Vagina (tissue), 2 donors: ENCODE data around the gene KLRF1. TPM values are rescaled to one million over a fixed set of nuclear protein-coding genes. Genes with fewer than 3 reads are reported as not detected.

Experiments used
- DNase-seq, 2 donors: peaks; one replicate each; pipeline ENCODE4 v3.0.0-alpha.2; 2017; ENCODE audit errors: extremely low spot score in 2 of 2
- H3K27ac ChIP-seq: fragments of 200-600 bp; sonication (generic); one replicate; pipeline ENCODE4 v1.5.1; 2019
- H3K27me3 ChIP-seq: fragments of 200-600 bp; sonication (generic); one replicate; pipeline ENCODE4 v1.5.1; 2019
- H3K36me3 ChIP-seq, 2 donors: fragments of 200-600 bp; sonication (generic); one replicate each; pipeline ENCODE4 v1.5.1; 2017 to 2019
- H3K4me1 ChIP-seq: fragments of 200-600 bp; sonication (generic); one replicate; pipeline ENCODE4 v1.5.1; 2019
- H3K4me3 ChIP-seq, 2 donors: fragments of 200-600 bp; sonication (generic); 1 replicate in 1 of 2; 2 replicates in 1 of 2; pipeline ENCODE4 v1.5.1; 2016 to 2019
- H3K9me3 ChIP-seq: fragments of 200-600 bp; sonication (generic); one replicate; pipeline ENCODE4 v1.5.1; 2019
- CTCF ChIP-seq, 3 experiments: fragments of 450-650 bp in 2 of 3; fragments of 200-600 bp in 1 of 3; sonication (generic) in 1 of 3; IDR thresholded peaks; one replicate each; pipeline ENCODE4 v1.5.1; 2017 to 2019; ENCODE audit warnings: antibody characterized with exemption in 3 of 3, mild to moderate bottlenecking in 2 of 3, moderate library complexity in 2 of 3
- POLR2A ChIP-seq, 2 donors: fragments of 450-650 bp; IDR thresholded peaks; one replicate each; pipeline ENCODE4 v1.6.1; 2017; ENCODE audit warnings: antibody characterized with exemption in 2 of 2, mild to moderate bottlenecking in 2 of 2, moderate library complexity in 2 of 2
- POLR2AphosphoS5 ChIP-seq, 2 donors: sonication (generic); formaldehyde crosslinking; IDR thresholded peaks; one replicate each; pipeline ENCODE4 v1.9.0; 2017; ENCODE audit warnings: antibody characterized with exemption in 2 of 2, mild to moderate bottlenecking in 2 of 2, low read depth in 1 of 2; ENCODE audit not compliant: insufficient read depth in 1 of 2
- intact Hi-C: fragments of 100-400 bp; cut with DNase I; formaldehyde crosslinking; loops from one replicate; pipeline ENCODE4 v1.15.1; 2023
- total RNA-seq: library from RNA; depleted of rRNA; stranded (reverse); fragments of >200 nt; gene quantifications from one replicate; pipeline ENCODE4 v1.2.3, GENCODE V29; 2016

The KLRF1 gene
- total RNA-seq, 1 donor from 2014 or later = not detected

GRCh38 chr12:9809338-9809737 is 17.9 kb upstream of the KLRF1 start:
- intact Hi-C loops = no loop called here
- no peaks in the 10 kb centered on the region for H3K9me3 ChIP-seq
- H3K4me3 ChIP-seq = no peak overlapping the region

DNA sequence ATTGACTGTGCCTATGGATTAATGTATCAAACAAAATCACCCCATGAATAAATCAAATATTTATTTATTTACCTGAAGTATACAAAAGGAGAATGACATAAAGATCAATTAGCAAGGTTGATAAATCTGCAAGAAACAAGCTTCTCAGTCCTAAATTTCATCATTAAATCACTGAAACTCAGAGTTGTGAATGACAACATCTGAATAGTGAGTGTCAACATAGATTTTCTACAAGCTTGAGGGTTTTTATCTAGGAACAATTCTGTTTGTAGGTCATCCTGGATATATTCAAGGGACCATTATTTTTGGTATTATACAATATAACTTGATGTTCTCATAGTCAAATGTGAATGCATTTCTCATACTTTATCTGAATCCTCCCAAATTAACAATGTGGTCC is 17.4 kb upstream of the KLRF1 start:
- Histone ChIP-seq H3K27ac (no peak overlapping the region), H3K9me3 (no peaks in the 10 kb centered on the region), H3K27me3 (no peaks in the 10 kb centered on the region), H3K4me1 (no peaks in the 10 kb centered on the region), H3K4me3 (no peak overlapping the region), H3K36me3 (no peaks in the 10 kb centered on the region)
- TF ChIP-seq POLR2A (IDR thresholded peaks at IDR 0.05) (no peak), POLR2AphosphoS5 (IDR thresholded peaks at IDR 0.05; ENCODE audit: insufficient read depth in 1 of 2, low read depth in 1 of 2) (no peak)
- intact Hi-C loops = no loop called here
- no peak for DNase-seq

More at GRCh38 chr12:9809338-9809737, 17.9 kb upstream of the KLRF1 start:
- H3K36me3 ChIP-seq = no peaks in the 10 kb centered on the region
- no peaks in the 10 kb centered on the region for H3K27me3 ChIP-seq
- H3K4me1 ChIP-seq = no peaks in the 10 kb centered on the region
- TF ChIP-seq POLR2AphosphoS5 (IDR thresholded peaks at IDR 0.05; ENCODE audit: insufficient read depth in 1 of 2, low read depth in 1 of 2) = no peak
- TF ChIP-seq CTCF (IDR thresholded peaks at IDR 0.05) = no peak
- TF ChIP-seq POLR2A (IDR thresholded peaks at IDR 0.05) = no peak
- no peak for DNase-seq
- no peak overlapping the region for H3K27ac ChIP-seq

DNA sequence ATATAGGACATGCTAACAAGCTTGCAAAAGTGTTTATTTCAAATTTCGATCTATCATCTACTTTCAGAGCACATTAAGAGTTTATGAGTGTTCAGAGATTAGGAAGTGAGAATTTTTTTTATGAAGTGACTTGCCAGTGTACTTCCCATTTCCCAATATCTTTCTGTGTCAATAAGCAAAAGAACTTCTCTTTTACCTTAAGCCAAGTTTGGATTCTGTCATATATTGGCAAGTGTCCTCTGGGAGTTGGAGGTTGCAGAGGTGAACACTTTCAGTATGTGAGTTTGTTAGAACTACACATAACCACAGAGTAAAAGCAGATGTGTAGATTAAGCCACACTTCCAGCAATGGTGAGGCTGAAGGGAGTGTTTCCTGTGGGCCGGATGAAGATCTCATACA is 16.6 kb upstream of the KLRF1 start:
- Histone ChIP-seq H3K36me3 (no peaks in the 10 kb centered on the region), H3K4me1 (no peaks in the 10 kb centered on the region), H3K27me3 (no peaks in the 10 kb centered on the region), H3K27ac (no peak overlapping the region), H3K9me3 (no peaks in the 10 kb centered on the region), H3K4me3 (no peak overlapping the region)
- intact Hi-C loops = no loop called here
- no peak for DNase-seq
- TF ChIP-seq CTCF (IDR thresholded peaks at IDR 0.05) (no peak), POLR2A (IDR thresholded peaks at IDR 0.05) (no peak), POLR2AphosphoS5 (IDR thresholded peaks at IDR 0.05; ENCODE audit: insufficient read depth in 1 of 2, low read depth in 1 of 2) (no peak)

- no peak for TF ChIP-seq POLR2AphosphoS5 (IDR thresholded peaks at IDR 0.05; ENCODE audit: insufficient read depth in 1 of 2, low read depth in 1 of 2)
- TF ChIP-seq CTCF (IDR thresholded peaks at IDR 0.05) = no peak
- no peak for TF ChIP-seq POLR2A (IDR thresholded peaks at IDR 0.05)
- intact Hi-C loops = no loop called here
- no peaks in the 10 kb centered on the region for H3K4me1 ChIP-seq
Observed at GRCh38 chr12:9811621-9812020, 15.7 kb upstream of the KLRF1 start.

GRCh38 chr12:9813821-9814798 is 13.2 kb upstream of the KLRF1 start:
- no peaks in the 10 kb centered on the region for H3K4me1 ChIP-seq
- H3K27me3 ChIP-seq = no peaks in the 10 kb centered on the region
- peak overlapping the region in 1 of 2 donors; percentile 32 for H3K4me3 ChIP-seq
- intact Hi-C loops = no loop called here
- H3K36me3 ChIP-seq = no peaks in the 10 kb centered on the region
- DNase-seq = no peak
- TF ChIP-seq CTCF (IDR thresholded peaks at IDR 0.05) (peak; percentile 34 to 70 (median 59)), POLR2A (IDR thresholded peaks at IDR 0.05) (no peak), POLR2AphosphoS5 (IDR thresholded peaks at IDR 0.05; ENCODE audit: insufficient read depth in 1 of 2, low read depth in 1 of 2) (no peak)
- no peaks in the 10 kb centered on the region for H3K9me3 ChIP-seq
- no peak overlapping the region for H3K27ac ChIP-seq

More at GRCh38 chr12:9811621-9812020, 15.7 kb upstream of the KLRF1 start:
- Histone ChIP-seq H3K9me3 (no peaks in the 10 kb centered on the region), H3K27me3 (no peaks in the 10 kb centered on the region), H3K36me3 (no peaks in the 10 kb centered on the region), H3K4me3 (no peak overlapping the region), H3K27ac (no peak overlapping the region)
- no peak for DNase-seq
